Stimulated activated naive B cell treated with anti-CD40 and anti-IgM and Interleukin-4, amounts not matched to agents 10 μg/mL and 1 μg/mL and 100 μg/mL, for 72 hours (primary cell): ENCODE results near the gene IVNS1ABP.
"Not testable (repeated sequence)": the region's sequence is repeated elsewhere in the genome, so short reads cannot be mapped to it uniquely, and the experiment has no call there.

Experiments used
- ATAC-seq, 2 donors: fragments of 150-1000 bp; cut with Tn5 transposase; replicated peaks; 2 replicates each; pipeline ENCODE4 v1.10.0; 2021; ENCODE audit warnings: moderate library complexity in 1 of 2
- DNase-seq: peaks from one replicate; pipeline ENCODE4 v3.0.0; 2021
- H3K27ac Mint-ChIP-seq: one replicate; pipeline ENCODE4 v1.8.0; 2022; ENCODE audit warnings: mild to moderate bottlenecking, mixed read lengths
- H3K27me3 Mint-ChIP-seq, 2 donors: one replicate each; pipeline ENCODE4 v1.8.0; 2022; ENCODE audit warnings: mixed read lengths in 2 of 2
- H3K36me3 Mint-ChIP-seq, 2 donors: one replicate each; pipeline ENCODE4 v1.8.0; 2022; ENCODE audit warnings: mixed read lengths in 2 of 2, mild to moderate bottlenecking in 1 of 2
- H3K4me1 Mint-ChIP-seq, 2 donors: one replicate each; pipeline ENCODE4 v1.8.0; 2022; ENCODE audit warnings: mixed read lengths in 2 of 2, mild to moderate bottlenecking in 1 of 2
- H3K4me3 Mint-ChIP-seq, 2 donors: one replicate each; pipeline ENCODE4 v1.8.0; 2022; ENCODE audit warnings: mild to moderate bottlenecking in 2 of 2, mixed read lengths in 2 of 2, moderate library complexity in 1 of 2
- H3K9me3 Mint-ChIP-seq, 2 donors: one replicate each; pipeline ENCODE4 v1.8.0; 2022; ENCODE audit warnings: mixed read lengths in 2 of 2, mild to moderate bottlenecking in 1 of 2

Gene IVNS1ABP

GRCh38 chr1:185267301-185267700 lies 49.7 kb downstream of the IVNS1ABP start:
- DNase-seq, result no peak
- no peaks in the 10 kb centered on the region for H3K4me1 Mint-ChIP-seq
- H3K27me3 Mint-ChIP-seq, result no peaks in the 10 kb centered on the region
- no peaks in the 10 kb centered on the region for H3K9me3 Mint-ChIP-seq
- no peak overlapping the region for H3K27ac Mint-ChIP-seq
- H3K36me3 Mint-ChIP-seq, result no peaks in the 10 kb centered on the region
- no peak for ATAC-seq
- no peak overlapping the region for H3K4me3 Mint-ChIP-seq

GRCh38 chr1:185265314-185265713 lies 51.7 kb downstream of the IVNS1ABP start:
- H3K36me3 Mint-ChIP-seq, result no peaks in the 10 kb centered on the region
- peaks cover 0 to 2% of the 10 kb centered on the region in 2 donors for H3K4me1 Mint-ChIP-seq
- peaks cover 0 to 3% of the 10 kb centered on the region in 2 donors for H3K9me3 Mint-ChIP-seq
- H3K27ac Mint-ChIP-seq, result no peak overlapping the region
- no peak for DNase-seq
- H3K27me3 Mint-ChIP-seq, result no peaks in the 10 kb centered on the region
- H3K4me3 Mint-ChIP-seq, result no peak overlapping the region
- no peak for ATAC-seq

GRCh38 chr1:185263780-185264179 lies 53.3 kb downstream of the IVNS1ABP start:
- Mint-ChIP-seq H3K27me3 (no peaks in the 10 kb centered on the region), H3K9me3 (peaks cover 0 to 3% of the 10 kb centered on the region in 2 donors), H3K36me3 (no peaks in the 10 kb centered on the region), H3K27ac (no peak overlapping the region), H3K4me3 (no peak overlapping the region), H3K4me1 (peaks cover 0 to 2% of the 10 kb centered on the region in 2 donors)
- ATAC-seq, result no peak
- DNase-seq, result no peak

GRCh38 chr1:185263292-185263691 lies 53.8 kb downstream of the IVNS1ABP start:
- ATAC-seq, result no peak
- no peak for DNase-seq
- H3K27ac Mint-ChIP-seq, result no peak overlapping the region
- H3K27me3 Mint-ChIP-seq, result no peaks in the 10 kb centered on the region
- H3K4me3 Mint-ChIP-seq, result no peak overlapping the region
- H3K9me3 Mint-ChIP-seq, result peaks cover 0 to 3% of the 10 kb centered on the region in 2 donors
- H3K36me3 Mint-ChIP-seq, result no peaks in the 10 kb centered on the region
- peaks cover 0 to 2% of the 10 kb centered on the region in 2 donors for H3K4me1 Mint-ChIP-seq

- no peak overlapping the region for H3K4me3 Mint-ChIP-seq
- H3K4me1 Mint-ChIP-seq, result peaks cover 0 to 2% of the 10 kb centered on the region in 2 donors
- H3K27me3 Mint-ChIP-seq, result no peaks in the 10 kb centered on the region
- H3K9me3 Mint-ChIP-seq, result peaks cover 0 to 3% of the 10 kb centered on the region in 2 donors
- ATAC-seq, result no peak
- no peak for DNase-seq
- H3K36me3 Mint-ChIP-seq, result no peaks in the 10 kb centered on the region
- no peak overlapping the region for H3K27ac Mint-ChIP-seq
Observed at GRCh38 chr1:185262151-185262550, 54.9 kb downstream of the IVNS1ABP start.

GRCh38 chr1:185260611-185261010 lies 56.4 kb downstream of the IVNS1ABP start:
- ATAC-seq, result no peak
- H3K36me3 Mint-ChIP-seq, result no peaks in the 10 kb centered on the region
- H3K4me1 Mint-ChIP-seq, result peaks cover 0 to 2% of the 10 kb centered on the region in 2 donors
- no peak overlapping the region for H3K4me3 Mint-ChIP-seq
- no peak for DNase-seq
- H3K9me3 Mint-ChIP-seq, result peaks cover 0 to 3% of the 10 kb centered on the region in 2 donors
- H3K27ac Mint-ChIP-seq, result no peak overlapping the region
- H3K27me3 Mint-ChIP-seq, result no peaks in the 10 kb centered on the region

GRCh38 chr1:185258676-185259075 lies 58.4 kb downstream of the IVNS1ABP start:
- Mint-ChIP-seq H3K27ac (no peak overlapping the region), H3K27me3 (no peaks in the 10 kb centered on the region)
- ATAC-seq, result no peak

GRCh38 chr1:185257950-185258208 lies 59.2 kb downstream of the IVNS1ABP start:
- ATAC-seq, result no peak
- H3K36me3 Mint-ChIP-seq, result peaks cover 4 to 5% of the 10 kb centered on the region in 2 donors
- no peaks in the 10 kb centered on the region for H3K27me3 Mint-ChIP-seq
- DNase-seq, result no peak
- H3K9me3 Mint-ChIP-seq, result peaks cover 0 to 6% of the 10 kb centered on the region in 2 donors
- peaks cover 0 to 2% of the 10 kb centered on the region in 2 donors for H3K4me1 Mint-ChIP-seq
- no peak overlapping the region for H3K4me3 Mint-ChIP-seq
- no peak overlapping the region for H3K27ac Mint-ChIP-seq

More at GRCh38 chr1:185258676-185259075, 58.4 kb downstream of the IVNS1ABP start:
- Mint-ChIP-seq H3K4me3 (no peak overlapping the region), H3K36me3 (peaks cover 4 to 5% of the 10 kb centered on the region in 2 donors), H3K4me1 (peaks cover 0 to 2% of the 10 kb centered on the region in 2 donors), H3K9me3 (peaks cover 0 to 6% of the 10 kb centered on the region in 2 donors)
- no peak for DNase-seq

GRCh38 chr1:185257116-185257949 lies 59.7 kb downstream of the IVNS1ABP start:
- ATAC-seq, result not testable (repeated sequence)

GRCh38 chr1:185255595-185255994 lies 61.4 kb downstream of the IVNS1ABP start:
- not testable (repeated sequence) for H3K36me3 Mint-ChIP-seq, H3K27me3 Mint-ChIP-seq, ATAC-seq, H3K27ac Mint-ChIP-seq, H3K4me3 Mint-ChIP-seq, H3K4me1 Mint-ChIP-seq, DNase-seq, H3K9me3 Mint-ChIP-seq

More at GRCh38 chr1:185257116-185257949, 59.7 kb downstream of the IVNS1ABP start:
- not testable (repeated sequence) for H3K4me1 Mint-ChIP-seq, H3K27ac Mint-ChIP-seq, H3K4me3 Mint-ChIP-seq, H3K27me3 Mint-ChIP-seq, H3K36me3 Mint-ChIP-seq, DNase-seq, H3K9me3 Mint-ChIP-seq

GRCh38 chr1:185252404-185252803 lies 64.6 kb downstream of the IVNS1ABP start:
- not testable (repeated sequence) for H3K27me3 Mint-ChIP-seq, H3K27ac Mint-ChIP-seq, H3K36me3 Mint-ChIP-seq, H3K9me3 Mint-ChIP-seq, H3K4me1 Mint-ChIP-seq, ATAC-seq, DNase-seq, H3K4me3 Mint-ChIP-seq

GRCh38 chr1:185251928-185252327 lies 65.1 kb downstream of the IVNS1ABP start:
- not testable (repeated sequence) for H3K27ac Mint-ChIP-seq, H3K27me3 Mint-ChIP-seq, H3K4me1 Mint-ChIP-seq, H3K4me3 Mint-ChIP-seq, ATAC-seq, H3K36me3 Mint-ChIP-seq, DNase-seq, H3K9me3 Mint-ChIP-seq

- no peaks in the 10 kb centered on the region for H3K4me1 Mint-ChIP-seq
- no peak overlapping the region for H3K27ac Mint-ChIP-seq
- H3K4me3 Mint-ChIP-seq, result no peak overlapping the region
- DNase-seq (no peak), ATAC-seq (no peak)
- no peaks in the 10 kb centered on the region for H3K27me3 Mint-ChIP-seq
- H3K9me3 Mint-ChIP-seq, result peaks cover 0 to 3% of the 10 kb centered on the region in 2 donors
- H3K36me3 Mint-ChIP-seq, result peaks cover 4 to 5% of the 10 kb centered on the region in 2 donors
Observed at GRCh38 chr1:185250063-185250462, 67.0 kb downstream of the IVNS1ABP start.

- no peak overlapping the region for H3K4me3 Mint-ChIP-seq
- H3K27me3 Mint-ChIP-seq, result no peaks in the 10 kb centered on the region
- no peaks in the 10 kb centered on the region for H3K9me3 Mint-ChIP-seq
- ATAC-seq, result no peak
- DNase-seq, result no peak
- H3K36me3 Mint-ChIP-seq, result no peaks in the 10 kb centered on the region
- H3K27ac Mint-ChIP-seq, result no peak overlapping the region
- no peaks in the 10 kb centered on the region for H3K4me1 Mint-ChIP-seq
Observed at GRCh38 chr1:185249563-185249962, 67.5 kb downstream of the IVNS1ABP start.
